ENCODE data around the gene TAF1L. TPM values are rescaled to one million over a fixed set of nuclear protein-coding genes. Genes with fewer than 3 reads are reported as not detected.
A peak's percentile ranks its signal among the peaks of the same experiment; 100 is the strongest.

Gene TAF1L
- total and polyA plus RNA-seq, 2 of the 13 experiments (the other 11 are each of a cell fraction or from before 2014, with no cell fraction given) = not detected

DNA sequence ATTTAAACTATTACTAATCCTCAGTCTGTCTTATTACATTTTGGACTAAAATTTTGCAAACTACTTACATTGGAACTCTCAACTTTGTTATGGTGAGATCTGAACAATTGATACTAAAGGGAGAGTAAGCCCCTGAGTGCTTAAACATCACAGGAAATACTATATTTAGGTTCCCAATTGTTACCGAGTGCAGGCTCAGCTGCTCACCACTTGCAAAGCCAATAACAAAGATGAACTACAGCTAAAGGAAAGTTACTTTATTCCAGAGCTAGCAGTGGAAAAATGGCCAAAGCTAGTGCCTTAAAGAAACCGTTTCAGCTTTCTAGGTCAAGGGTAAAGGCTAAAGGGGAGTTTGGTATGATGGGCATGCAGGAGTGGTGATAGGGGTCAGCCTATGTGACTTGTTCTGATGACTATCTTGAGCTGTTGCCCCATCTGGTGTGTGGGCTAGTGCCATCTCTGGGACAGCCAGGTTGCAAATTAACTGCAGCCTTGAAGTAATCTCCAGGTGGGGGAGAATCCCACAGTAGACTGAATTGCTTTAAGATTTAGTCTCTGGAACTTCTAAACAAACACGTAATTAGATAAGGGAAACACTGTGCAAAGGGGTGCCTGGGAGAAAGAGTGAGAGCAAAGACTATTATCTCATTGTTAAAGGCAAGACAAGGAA is 54.7 kb downstream of the TAF1L start:
- Histone ChIP-seq H3K9ac (ENCODE audit: insufficient read depth, low read depth, low read length) (no peak overlapping the region), H3K79me2 (ENCODE audit: insufficient read depth, low read length) (no peaks in the 10 kb centered on the region), H2AFZ (ENCODE audit: low read length) (no peak overlapping the region), H3K27me3 (ENCODE audit: control insufficient read depth in 1 of 2, insufficient read depth in 2 of 2, low read length in 2 of 2) (no peaks in the 10 kb centered on the region), H3K4me2 (ENCODE audit: low read depth, low read length) (peak overlapping the region; percentile 25), H3K4me1 (ENCODE audit: insufficient read depth, low read length) (peaks cover 18% of the 10 kb centered on the region), H3K9me3 (ENCODE audit: low read length) (no peaks in the 10 kb centered on the region), H3K4me3 (replicated peaks in 1 of 3; ENCODE audit: insufficient read depth in 1 of 3, low read depth in 2 of 3, low read length in 3 of 3) (no peak overlapping the region), H3K36me3 (replicated peaks in 1 of 2; ENCODE audit: control insufficient read depth in 1 of 2, insufficient read depth in 2 of 2, low read length in 2 of 2) (no peaks in the 10 kb centered on the region), H3K27ac (ENCODE audit: extremely low read length, insufficient read depth, low read length) (no peak overlapping the region), H4K20me1 (ENCODE audit: insufficient read depth, low read length) (no peaks in the 10 kb centered on the region)
- in situ Hi-C loops (cut with HindIII; ENCODE audit: extremely low pct_ligation_motif_present, low pct_unique_long_range_greater_than_20kb) = loop anchor here (5.0 kb wide), 1 partner anchor 387 kb away; no protein-coding TSS in a partner anchor
- POLR2A ChIA-PET = interaction anchor here (1.6 kb wide), 1 partner anchor 202 kb away, joined by 4 read pairs; no protein-coding TSS in a partner anchor
- ATAC-seq = peak; percentile 78
- intact Hi-C loops (cut with micrococcal nuclease; ENCODE audit: unreplicated experiment) = loop anchor here (1.0 kb wide), 1 partner anchor 388 kb away; no protein-coding TSS in a partner anchor
- WGBS (ENCODE audit: low lambda C conversion rate) = 0% methylated on average over 3 of the region's 3 CpGs
- FAIRE-seq = no peak
- TF ChIP-seq, protein P1, sequence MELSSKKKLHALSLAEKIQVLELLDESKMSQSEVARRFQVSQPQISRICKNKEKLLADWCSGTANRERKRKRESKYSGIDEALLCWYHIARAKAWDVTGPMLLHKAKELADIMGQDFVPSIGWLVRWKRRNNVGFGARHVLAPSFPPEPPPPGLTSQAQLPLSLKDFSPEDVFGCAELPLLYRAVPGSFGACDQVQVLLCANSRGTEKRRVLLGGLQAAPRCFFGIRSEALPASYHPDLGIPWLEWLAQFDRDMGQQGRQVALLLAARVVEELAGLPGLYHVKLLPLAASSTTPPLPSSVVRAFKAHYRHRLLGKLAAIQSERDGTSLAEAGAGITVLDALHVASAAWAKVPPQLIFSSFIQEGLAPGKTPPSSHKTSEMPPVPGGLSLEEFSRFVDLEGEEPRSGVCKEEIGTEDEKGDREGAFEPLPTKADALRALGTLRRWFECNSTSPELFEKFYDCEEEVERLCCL (CRISPR knock-in tag; IDR thresholded peaks at IDR 0.05; ENCODE audit: borderline replicate concordance) = no peak
- no peak for TF ChIP-seq SP1 (IDR thresholded peaks at IDR 0.05)
- no peak for TF ChIP-seq SP1 (CRISPR knock-in tag; IDR thresholded peaks at IDR 0.05)
- no peak for TF ChIP-seq NCOA2 (CRISPR knock-in tag; IDR thresholded peaks at IDR 0.05)
- no peak for TF ChIP-seq PLSCR1 (CRISPR knock-in tag; IDR thresholded peaks at IDR 0.05; ENCODE audit: borderline replicate concordance)
- no peak for TF ChIP-seq ZNF589 (CRISPR knock-in tag; conservative IDR thresholded peaks at IDR 0.05)
- CTCF ChIA-PET (ENCODE audit: low intra/inter-chr PET ratio, low total read pairs) = interaction anchor here (2.3 to 4.9 kb wide), 2 partner anchors 202 to 387 kb away, joined by 34 to 115 read pairs; no protein-coding TSS in a partner anchor
- DNase-seq (ENCODE audit: low spot score) = peak; percentile 13
- no TSS peak for BruUV-seq (replicated peaks)
